ENCODE measurements around the gene MYO7B. TPM values are rescaled to one million over a fixed set of nuclear protein-coding genes. Genes with fewer than 3 reads are reported as not detected.

Gene MYO7B
- polyA plus RNA-seq, 6 donors from 2014 or later, result 1.7 to 44.3 (median 12.0) TPM

DNA sequence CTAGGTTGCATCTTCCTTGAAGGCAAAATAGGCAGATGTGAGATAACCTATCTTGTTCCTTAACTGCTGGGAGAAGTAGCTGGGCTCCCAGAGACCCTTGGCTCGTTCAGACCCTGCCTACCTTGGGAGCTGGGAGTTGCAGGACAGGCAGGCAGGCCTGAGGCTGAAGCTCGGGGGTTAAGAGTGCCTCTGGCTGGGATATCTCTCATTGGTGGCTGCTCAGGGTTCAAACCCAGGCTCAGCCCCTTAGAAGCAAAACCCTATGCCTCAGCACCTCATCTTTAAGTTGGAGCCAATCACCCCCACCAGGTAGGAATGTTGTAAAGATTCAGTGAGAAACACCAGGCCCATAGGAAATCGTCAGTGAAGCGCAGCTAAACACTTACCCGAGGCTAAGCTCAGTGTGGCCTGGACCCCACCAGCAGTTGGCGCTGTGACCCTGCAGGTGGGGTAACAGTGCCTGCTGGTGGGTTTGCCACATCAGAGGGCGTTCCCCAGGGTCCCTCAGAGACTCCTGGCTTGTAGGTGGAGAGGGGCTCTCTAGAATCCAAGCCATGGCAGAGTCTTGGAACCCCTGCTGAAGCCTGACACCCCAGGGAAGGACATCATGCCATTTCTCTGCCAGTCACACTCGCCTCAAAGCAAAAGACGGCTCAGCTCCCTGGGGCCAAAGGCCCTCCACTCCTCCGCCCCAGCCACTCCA, 55.9 kb downstream of the MYO7B start:
- peak; percentile 71 for DNase-seq
- Mint-ChIP-seq H3K9me3 (peaks cover 0 to 4% (median 0%) of the 10 kb centered on the region in 7 donors), H3K4me1 (peaks cover 19 to 49% (median 26%) of the 10 kb centered on the region in 3 donors), H3K27me3 (no peaks in the 10 kb centered on the region), H3K27ac (peak overlapping the region in 3 of 6 donors; percentile 28 to 78 (median 77)), H3K36me3 (no peaks in the 10 kb centered on the region), H3K4me3 (peak overlapping the region in 1 of 8 donors; percentile 12)
- ATAC-seq (ENCODE audit: low read depth in 2 of 2), result peak; percentile 99

DNA sequence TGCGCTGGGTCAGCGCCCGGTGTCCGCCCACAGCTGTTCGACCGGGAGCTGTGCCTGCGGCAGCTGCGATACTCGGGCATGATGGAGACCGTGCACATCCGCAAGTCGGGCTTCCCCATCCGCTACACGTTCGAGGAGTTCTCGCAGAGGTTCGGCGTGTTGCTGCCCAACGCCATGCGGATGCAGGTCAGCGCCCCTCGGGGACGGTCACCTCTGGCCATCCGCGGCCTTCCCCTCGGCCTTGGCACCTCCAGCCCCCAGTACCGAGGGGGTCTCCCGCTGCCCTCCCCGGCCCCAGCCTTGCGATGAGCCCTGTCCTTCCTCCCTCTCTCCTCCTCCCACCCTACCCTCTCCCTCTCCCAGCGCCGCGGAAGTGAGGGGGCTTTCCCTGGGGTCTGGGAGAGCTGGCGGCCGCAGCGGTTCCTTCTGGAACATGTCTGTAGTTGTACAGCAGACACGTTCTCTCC, 57.3 kb downstream of the MYO7B start:
- no peak overlapping the region for H3K4me3 Mint-ChIP-seq
- H3K27ac Mint-ChIP-seq, result no peak overlapping the region
- no peaks in the 10 kb centered on the region for H3K36me3 Mint-ChIP-seq
- H3K27me3 Mint-ChIP-seq, result no peaks in the 10 kb centered on the region
- DNase-seq (no peak), ATAC-seq (ENCODE audit: low read depth in 2 of 2) (no peak)
- H3K4me1 Mint-ChIP-seq, result peaks cover 16 to 41% (median 23%) of the 10 kb centered on the region in 3 donors
- H3K9me3 Mint-ChIP-seq, result peaks cover 0 to 4% (median 0%) of the 10 kb centered on the region in 7 donors

GRCh38 chr2:127593228-127594115, 58.0 kb downstream of the MYO7B start:
- Mint-ChIP-seq H3K4me1 (peaks cover 14 to 34% (median 23%) of the 10 kb centered on the region in 3 donors), H3K9me3 (peaks cover 0 to 4% (median 0%) of the 10 kb centered on the region in 7 donors), H3K27me3 (no peaks in the 10 kb centered on the region), H3K4me3 (peak overlapping the region in 1 of 8 donors; percentile 21), H3K27ac (peak overlapping the region in 1 of 6 donors; percentile 24), H3K36me3 (no peaks in the 10 kb centered on the region)
- ATAC-seq (ENCODE audit: low read depth in 2 of 2) (no peak), DNase-seq (no peak)

DNA sequence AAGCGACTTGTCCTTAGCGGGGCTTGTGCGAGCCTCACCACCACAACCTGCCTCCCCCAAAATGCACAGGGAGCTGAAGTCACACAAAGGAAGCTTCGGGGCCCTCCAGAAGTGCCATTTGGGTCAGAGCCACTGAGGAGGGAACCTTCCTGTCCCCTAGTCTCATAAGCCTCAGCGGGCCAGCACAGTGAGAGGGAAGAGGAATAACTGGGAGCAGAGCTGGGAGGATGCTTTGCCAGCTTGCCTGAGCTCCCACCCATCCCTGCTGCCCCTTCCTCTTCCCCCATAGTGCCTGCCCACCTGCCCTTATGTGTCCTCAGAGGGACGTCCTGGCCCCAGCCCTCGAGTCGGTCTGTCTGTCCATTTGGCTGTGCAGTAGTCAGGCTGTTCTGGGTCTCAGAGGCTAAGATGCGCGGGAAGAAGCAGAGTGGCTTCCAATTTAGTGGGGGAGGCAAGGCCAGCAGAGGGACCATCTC, 58.7 kb downstream of the MYO7B start:
- H3K4me3 Mint-ChIP-seq, result peak overlapping the region in 1 of 8 donors; percentile 51
- DNase-seq (no peak), ATAC-seq (ENCODE audit: low read depth in 2 of 2) (no peak)
- peaks cover 14 to 34% (median 23%) of the 10 kb centered on the region in 3 donors for H3K4me1 Mint-ChIP-seq
- no peaks in the 10 kb centered on the region for H3K27me3 Mint-ChIP-seq
- no peaks in the 10 kb centered on the region for H3K36me3 Mint-ChIP-seq
- H3K27ac Mint-ChIP-seq, result peak overlapping the region in 1 of 6 donors; percentile 24
- peaks cover 0 to 4% (median 0%) of the 10 kb centered on the region in 7 donors for H3K9me3 Mint-ChIP-seq

GRCh38 chr2:127596311-127597045, 61.0 kb downstream of the MYO7B start:
- ATAC-seq (ENCODE audit: low read depth in 2 of 2) (no peak), DNase-seq (no peak)
- Mint-ChIP-seq H3K27me3 (no peaks in the 10 kb centered on the region), H3K9me3 (peaks cover 0 to 4% (median 0%) of the 10 kb centered on the region in 7 donors), H3K4me1 (peaks cover 13 to 28% (median 14%) of the 10 kb centered on the region in 3 donors), H3K27ac (no peak overlapping the region), H3K4me3 (no peak overlapping the region), H3K36me3 (no peaks in the 10 kb centered on the region)

DNA sequence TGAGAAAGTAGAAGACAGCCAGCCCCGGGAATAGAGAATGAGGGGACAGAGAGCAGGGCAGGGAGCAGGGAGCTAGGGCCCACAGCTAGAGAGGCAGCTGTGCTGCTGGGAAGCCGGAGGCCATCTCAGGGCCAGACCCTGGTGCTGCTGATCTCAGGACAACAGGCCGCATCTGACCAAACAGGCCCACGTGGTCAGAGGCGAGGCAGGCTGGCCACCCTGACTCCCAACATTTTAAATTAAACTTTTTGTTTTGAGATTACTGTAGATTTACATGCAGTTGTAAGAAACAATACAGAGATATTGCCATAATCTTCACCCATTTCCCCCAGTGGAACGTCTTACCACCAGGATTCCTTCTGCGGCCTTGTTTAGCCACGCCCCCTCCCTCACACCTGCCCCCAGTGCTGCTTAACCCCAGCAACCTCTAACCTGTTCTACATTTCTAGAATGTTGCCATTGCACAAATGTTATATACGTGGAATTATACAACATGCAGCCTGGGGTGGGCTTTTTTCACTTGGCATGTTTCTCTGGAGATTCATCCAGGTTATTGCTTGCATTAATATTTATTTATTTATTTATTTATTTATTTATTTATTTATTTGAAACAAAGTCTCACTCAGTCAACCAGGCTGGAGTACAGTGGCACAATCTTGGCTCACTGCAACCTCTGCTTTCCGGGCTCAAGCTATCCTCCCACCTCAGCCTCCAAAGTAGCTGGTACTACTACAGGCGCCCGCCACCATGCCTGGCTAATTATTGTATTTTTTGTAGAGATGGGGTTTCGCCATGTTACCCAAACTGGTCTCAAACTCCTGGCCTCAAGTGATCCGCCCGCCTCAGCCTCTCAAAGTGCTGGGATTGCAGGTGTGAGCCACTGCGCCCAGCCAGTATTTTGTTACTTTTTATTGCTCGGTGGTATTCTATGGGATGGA, 61.8 kb downstream of the MYO7B start:
- no peaks in the 10 kb centered on the region for H3K27me3 Mint-ChIP-seq
- DNase-seq (no peak), ATAC-seq (ENCODE audit: low read depth in 2 of 2) (no peak)
- H3K36me3 Mint-ChIP-seq, result no peaks in the 10 kb centered on the region
- peaks cover 7 to 21% (median 14%) of the 10 kb centered on the region in 3 donors for H3K4me1 Mint-ChIP-seq
- H3K27ac Mint-ChIP-seq, result no peak overlapping the region
- peaks cover 0 to 6% (median 2%) of the 10 kb centered on the region in 7 donors for H3K9me3 Mint-ChIP-seq
- no peak overlapping the region for H3K4me3 Mint-ChIP-seq

DNA sequence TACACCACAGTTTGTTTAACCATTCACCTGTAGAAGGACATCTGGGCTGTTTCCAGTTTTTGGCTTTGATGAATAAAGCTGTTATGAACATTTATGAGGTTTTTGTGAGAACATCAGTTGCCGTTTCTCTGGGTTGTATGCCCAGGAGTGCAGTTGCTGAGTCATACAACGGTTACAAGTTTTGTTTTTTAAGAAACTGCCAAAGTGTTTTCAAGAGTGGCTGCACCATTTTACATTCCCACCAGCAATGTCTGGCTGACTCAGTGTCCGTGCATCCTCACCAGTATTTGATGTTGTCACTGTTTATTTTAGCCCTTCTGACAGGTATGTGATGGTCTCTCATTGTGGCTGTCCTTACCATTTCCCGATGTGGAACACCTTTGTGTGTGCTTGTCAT, 62.5 kb downstream of the MYO7B start:
- ATAC-seq (ENCODE audit: low read depth in 2 of 2) (no peak), DNase-seq (no peak)
- H3K36me3 Mint-ChIP-seq, result peaks cover 0 to 4% of the 10 kb centered on the region in 2 donors
- no peak overlapping the region for H3K27ac Mint-ChIP-seq
- H3K4me1 Mint-ChIP-seq, result peaks cover 7 to 21% (median 14%) of the 10 kb centered on the region in 3 donors
- no peak overlapping the region for H3K4me3 Mint-ChIP-seq
- H3K27me3 Mint-ChIP-seq, result no peaks in the 10 kb centered on the region
- H3K9me3 Mint-ChIP-seq, result peaks cover 2 to 7% (median 5%) of the 10 kb centered on the region in 7 donors

- Mint-ChIP-seq H3K9me3 (peaks cover 5 to 12% (median 8%) of the 10 kb centered on the region in 7 donors), H3K27ac (no peak overlapping the region), H3K27me3 (no peaks in the 10 kb centered on the region), H3K36me3 (peaks cover 5 to 8% of the 10 kb centered on the region in 2 donors), H3K4me1 (peaks cover 7 to 21% (median 14%) of the 10 kb centered on the region in 3 donors), H3K4me3 (no peak overlapping the region)
- ATAC-seq (ENCODE audit: low read depth in 2 of 2) (no peak), DNase-seq (no peak)
Measured at GRCh38 chr2:127598711-127599110, 63.2 kb downstream of the MYO7B start.

GRCh38 chr2:127599211-127599610, 63.7 kb downstream of the MYO7B start:
- DNase-seq, result no peak
- Mint-ChIP-seq H3K27ac (no peak overlapping the region), H3K4me3 (no peak overlapping the region), H3K27me3 (no peaks in the 10 kb centered on the region), H3K9me3 (peaks cover 5 to 12% (median 8%) of the 10 kb centered on the region in 7 donors), H3K4me1 (peaks cover 6 to 20% (median 15%) of the 10 kb centered on the region in 3 donors), H3K36me3 (peaks cover 5 to 8% of the 10 kb centered on the region in 2 donors)
- ATAC-seq (ENCODE audit: low read depth in 2 of 2), result no peak

- no peaks in the 10 kb centered on the region for H3K27me3 Mint-ChIP-seq
- DNase-seq (no peak), ATAC-seq (ENCODE audit: low read depth in 2 of 2) (no peak)
- H3K9me3 Mint-ChIP-seq, result peaks cover 4 to 12% (median 7%) of the 10 kb centered on the region in 7 donors
- H3K4me1 Mint-ChIP-seq, result peaks cover 0 to 46% (median 35%) of the 10 kb centered on the region in 3 donors
- peaks cover 5 to 8% of the 10 kb centered on the region in 2 donors for H3K36me3 Mint-ChIP-seq
- H3K4me3 Mint-ChIP-seq, result no peak overlapping the region
- peak overlapping the region in 1 of 6 donors; percentile 7 for H3K27ac Mint-ChIP-seq
Measured at GRCh38 chr2:127604986-127605385, 69.5 kb downstream of the MYO7B start.

DNA sequence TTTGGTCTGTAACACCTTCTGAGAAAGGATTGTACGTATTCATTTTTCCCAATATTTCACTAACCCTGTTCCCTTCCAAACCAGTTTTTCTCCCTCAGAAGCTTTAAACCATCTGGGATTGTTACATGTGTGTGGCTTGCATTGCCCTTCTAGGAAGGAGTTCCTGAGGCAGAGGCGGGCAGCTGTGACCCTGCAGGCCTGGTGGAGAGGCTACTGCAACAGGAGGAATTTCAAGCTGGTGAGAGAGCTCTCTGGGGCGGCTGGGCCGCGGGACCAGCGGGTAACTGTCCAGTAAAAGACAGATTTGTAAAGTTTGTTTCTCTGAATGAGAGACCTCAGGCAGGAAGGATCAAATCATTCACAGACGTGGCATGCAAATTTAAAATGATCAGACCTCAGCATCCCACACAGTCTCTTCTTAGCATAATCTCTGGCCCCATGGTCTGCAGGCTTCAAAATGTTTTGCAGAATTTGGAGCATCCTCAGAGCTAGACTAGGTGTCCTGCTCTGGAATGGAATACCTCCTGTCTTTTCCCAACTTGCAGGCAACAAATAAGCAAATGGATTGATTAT, 70.3 kb downstream of the MYO7B start:
- peaks cover 5 to 8% of the 10 kb centered on the region in 2 donors for H3K36me3 Mint-ChIP-seq
- no peaks in the 10 kb centered on the region for H3K27me3 Mint-ChIP-seq
- peak overlapping the region in 1 of 6 donors; percentile 27 for H3K27ac Mint-ChIP-seq
- peak in 1 of 2 donors; percentile 25 for ATAC-seq (ENCODE audit: low read depth in 2 of 2)
- peak overlapping the region in 1 of 8 donors; percentile 35 for H3K4me3 Mint-ChIP-seq
- H3K9me3 Mint-ChIP-seq, result peaks cover 4 to 13% (median 7%) of the 10 kb centered on the region in 7 donors
- H3K4me1 Mint-ChIP-seq, result peaks cover 0 to 47% (median 35%) of the 10 kb centered on the region in 3 donors
- no peak for DNase-seq

Data from naive B cell (primary cell).